ENCODE measurements around the gene DSG2.

DNA sequence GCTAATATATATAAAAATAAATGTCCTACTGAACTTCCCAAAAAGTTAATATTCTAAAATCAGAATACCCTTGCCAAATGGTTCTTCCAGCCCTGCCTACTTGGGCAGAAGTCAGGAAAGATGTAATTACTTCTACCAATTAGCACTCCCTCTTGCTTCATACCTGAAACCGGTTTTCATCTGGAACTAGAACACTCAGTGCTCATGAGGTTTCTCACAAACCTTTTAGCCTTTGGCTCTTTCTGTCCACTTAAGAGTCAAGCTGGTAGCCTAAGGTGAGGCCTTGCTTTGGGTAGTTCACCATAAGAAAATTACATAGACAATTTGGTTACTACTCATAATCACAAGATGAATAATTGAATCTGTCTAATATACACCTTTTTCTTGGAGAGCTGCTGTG, 46.4 kb upstream of the DSG2 start:
- TF ChIP-seq, protein P1, sequence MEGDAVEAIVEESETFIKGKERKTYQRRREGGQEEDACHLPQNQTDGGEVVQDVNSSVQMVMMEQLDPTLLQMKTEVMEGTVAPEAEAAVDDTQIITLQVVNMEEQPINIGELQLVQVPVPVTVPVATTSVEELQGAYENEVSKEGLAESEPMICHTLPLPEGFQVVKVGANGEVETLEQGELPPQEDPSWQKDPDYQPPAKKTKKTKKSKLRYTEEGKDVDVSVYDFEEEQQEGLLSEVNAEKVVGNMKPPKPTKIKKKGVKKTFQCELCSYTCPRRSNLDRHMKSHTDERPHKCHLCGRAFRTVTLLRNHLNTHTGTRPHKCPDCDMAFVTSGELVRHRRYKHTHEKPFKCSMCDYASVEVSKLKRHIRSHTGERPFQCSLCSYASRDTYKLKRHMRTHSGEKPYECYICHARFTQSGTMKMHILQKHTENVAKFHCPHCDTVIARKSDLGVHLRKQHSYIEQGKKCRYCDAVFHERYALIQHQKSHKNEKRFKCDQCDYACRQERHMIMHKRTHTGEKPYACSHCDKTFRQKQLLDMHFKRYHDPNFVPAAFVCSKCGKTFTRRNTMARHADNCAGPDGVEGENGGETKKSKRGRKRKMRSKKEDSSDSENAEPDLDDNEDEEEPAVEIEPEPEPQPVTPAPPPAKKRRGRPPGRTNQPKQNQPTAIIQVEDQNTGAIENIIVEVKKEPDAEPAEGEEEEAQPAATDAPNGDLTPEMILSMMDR (IDR thresholded peaks at IDR 0.05), result no peak
- TF ChIP-seq EP300 (IDR thresholded peaks at IDR 0.05), result no peak
- TF ChIP-seq POLR2AphosphoS5 (IDR thresholded peaks at IDR 0.05), result no peak

Data from sigmoid colon (tissue), 4 donors.